ENCODE results near the gene CDS2. TPM values are rescaled to one million over a fixed set of nuclear protein-coding genes. Genes with fewer than 3 reads are reported as not detected.
A peak's percentile ranks its signal among the peaks of the same experiment; 100 is the strongest.

CDS2 gene
- total and polyA plus RNA-seq, 2 of the 13 experiments (the other 11 are each of a cell fraction or from before 2014, with no cell fraction given), result 81.3 to 153 TPM

- TF ChIP-seq ZNF781 (CRISPR knock-in tag; IDR thresholded peaks at IDR 0.05; ENCODE audit: borderline replicate concordance, not compliant biosample characterization), result no peak
- TF ChIP-seq SNAPC2 (CRISPR knock-in tag; IDR thresholded peaks at IDR 0.05), result no peak; the same call in 1 of the 2 replicates
- TF ChIP-seq ZNF138 (CRISPR knock-in tag; IDR thresholded peaks at IDR 0.05; ENCODE audit: low read depth), result no peak
- TF ChIP-seq MYNN (CRISPR knock-in tag; IDR thresholded peaks at IDR 0.05; ENCODE audit: low read depth), result no peak
- TF ChIP-seq FUBP1 (CRISPR knock-in tag; IDR thresholded peaks at IDR 0.05; ENCODE audit: borderline replicate concordance), result no peak
- TF ChIP-seq HOXA3 (CRISPR knock-in tag; IDR thresholded peaks at IDR 0.05), result no peak
- 0 out of 2 replicates have a peak, but pooled peaks have one; percentile 41 for TF ChIP-seq ZNF101 (CRISPR knock-in tag; IDR thresholded peaks at IDR 0.05; ENCODE audit: borderline replicate concordance, low read depth)
- TF ChIP-seq ZNF382 (CRISPR knock-in tag; IDR thresholded peaks at IDR 0.05; ENCODE audit: borderline replicate concordance), result no peak
- no peak for TF ChIP-seq ATF7 (IDR thresholded peaks at IDR 0.05)
- no peak for TF ChIP-seq ATF7 (CRISPR knock-in tag; IDR thresholded peaks at IDR 0.05)
- no peak for TF ChIP-seq PREB (CRISPR knock-in tag; IDR thresholded peaks at IDR 0.05)
- 0 out of 2 replicates have a peak, but pooled peaks have one; percentile 51 for TF ChIP-seq ZBTB8A (CRISPR knock-in tag; IDR thresholded peaks at IDR 0.05; ENCODE audit: borderline replicate concordance, low read depth)
- TF ChIP-seq GATAD2A (CRISPR knock-in tag; IDR thresholded peaks at IDR 0.05), result no peak
- TF ChIP-seq HNF1B (CRISPR knock-in tag; IDR thresholded peaks at IDR 0.05), result no peak
- TF ChIP-seq PCBP1 (IDR thresholded peaks at IDR 0.05; ENCODE audit: borderline replicate concordance, low read depth, low read length), result no peak
- TF ChIP-seq MED13 (CRISPR knock-in tag; IDR thresholded peaks at IDR 0.05), result no peak
- TF ChIP-seq RARG (CRISPR knock-in tag; IDR thresholded peaks at IDR 0.05; ENCODE audit: low read depth), result peak; percentile 44; the same call in 1 of the 2 replicates
- TF ChIP-seq ZNF616 (CRISPR knock-in tag; IDR thresholded peaks at IDR 0.05; ENCODE audit: low read depth), result no peak
- no peak for TF ChIP-seq HNRNPK (IDR thresholded peaks at IDR 0.05; ENCODE audit: low read depth, low read length, poor library complexity, severe bottlenecking)
- no peak for TF ChIP-seq CENPT (CRISPR knock-in tag; IDR thresholded peaks at IDR 0.05; ENCODE audit: low read depth)
- TF ChIP-seq ZNF703 (CRISPR knock-in tag; IDR thresholded peaks at IDR 0.05; ENCODE audit: borderline replicate concordance), result no peak
- no peak for TF ChIP-seq HMG20A (CRISPR knock-in tag; IDR thresholded peaks at IDR 0.05; ENCODE audit: borderline replicate concordance)
- no peak for TF ChIP-seq NFE2L2 (IDR thresholded peaks at IDR 0.05; ENCODE audit: low read length)
- TF ChIP-seq ZNF530 (CRISPR knock-in tag; IDR thresholded peaks at IDR 0.05; ENCODE audit: low read depth), result no peak
- TF ChIP-seq BRD4 (CRISPR knock-in tag; IDR thresholded peaks at IDR 0.05), result no peak
- no peak for TF ChIP-seq ZNF33B (CRISPR knock-in tag; IDR thresholded peaks at IDR 0.05)
- no peak for TF ChIP-seq ZNF577 (CRISPR knock-in tag; IDR thresholded peaks at IDR 0.05; ENCODE audit: borderline replicate concordance, low read depth)
- TF ChIP-seq EED (CRISPR knock-in tag; IDR thresholded peaks at IDR 0.05), result no peak
Observed at GRCh38 chr20:5153152-5153467, 26.3 kb downstream of the CDS2 start (continued).

Data from HepG2 (cell line).